ENCODE data around the gene TRAP1. TPM values are rescaled to one million over a fixed set of nuclear protein-coding genes. Genes with fewer than 3 reads are reported as not detected.
"Not testable (repeated sequence)": the region's sequence is repeated elsewhere in the genome, so short reads cannot be mapped to it uniquely, and the experiment has no call there.

TRAP1 gene
- total and polyA plus RNA-seq, 2 experiments from 2014 or later = 62.3 to 80.5 TPM

DNA sequence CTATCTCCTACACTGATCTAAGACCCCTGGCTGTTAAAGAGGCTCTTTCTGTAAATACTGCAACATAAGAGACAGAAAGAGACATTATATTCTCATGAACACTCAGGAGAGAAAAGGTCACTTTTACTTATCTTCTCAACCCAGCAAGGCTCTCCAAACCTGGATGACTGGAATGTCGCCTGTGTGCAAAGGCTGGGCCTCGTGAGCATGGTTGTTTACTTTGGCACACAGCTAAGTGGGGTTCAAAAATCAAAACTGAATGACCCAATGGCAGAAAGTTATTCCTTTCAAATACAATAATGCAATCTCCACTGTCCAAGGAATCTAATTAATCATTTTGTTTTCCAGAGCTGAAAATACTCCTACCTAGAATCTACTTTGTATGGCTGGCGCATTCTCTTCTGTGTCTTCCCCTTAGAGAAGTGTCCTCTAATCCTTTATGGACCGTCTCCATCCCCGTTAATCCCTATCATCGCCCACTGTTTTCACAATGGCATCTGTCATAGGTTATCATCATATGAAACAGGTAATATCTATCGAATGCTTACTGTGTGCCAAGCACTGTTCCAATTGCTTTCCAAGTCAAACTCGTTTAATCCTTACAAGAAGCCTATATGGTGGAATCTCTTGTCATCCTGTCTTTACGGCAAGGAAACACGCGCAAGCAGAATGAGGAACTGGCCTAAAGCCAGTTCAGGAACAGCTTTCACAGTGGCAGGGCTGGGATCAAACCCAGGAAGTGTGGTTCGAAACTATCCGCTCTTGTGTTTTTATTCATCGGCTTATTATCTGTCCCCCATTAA, 107.2 kb downstream of the TRAP1 start:
- Histone ChIP-seq H4K20me1 (ENCODE audit: insufficient read depth, poor library complexity, severe bottlenecking) (no peaks in the 10 kb centered on the region), H2AFZ (peak overlapping the region; percentile 80), H3K9me2 (replicated peaks; ENCODE audit: insufficient read depth) (no peaks in the 10 kb centered on the region), H3K27me3 (no peaks in the 10 kb centered on the region), H3K4me2 (peak overlapping the region; percentile 93), H3K36me3 (replicated peaks; ENCODE audit: insufficient read depth, low read depth) (no peaks in the 10 kb centered on the region), H3K79me2 (peaks cover 42% of the 10 kb centered on the region), H3K4me3 (peak overlapping the region; percentile 77), H3K27ac (peak overlapping the region; percentile 82), H3K9me3 (ENCODE audit: low read depth) (no peaks in the 10 kb centered on the region), H3K4me1 (ENCODE audit: insufficient read depth) (peaks cover 18% of the 10 kb centered on the region)
- 80% methylated on average over 14 of the region's 14 CpGs for WGBS (ENCODE audit: low lambda C conversion rate, missing lambda C conversion rate)
- peak; percentile 32 for DNase-seq (ENCODE audit: low spot score)
- TF ChIP-seq, protein P1, sequence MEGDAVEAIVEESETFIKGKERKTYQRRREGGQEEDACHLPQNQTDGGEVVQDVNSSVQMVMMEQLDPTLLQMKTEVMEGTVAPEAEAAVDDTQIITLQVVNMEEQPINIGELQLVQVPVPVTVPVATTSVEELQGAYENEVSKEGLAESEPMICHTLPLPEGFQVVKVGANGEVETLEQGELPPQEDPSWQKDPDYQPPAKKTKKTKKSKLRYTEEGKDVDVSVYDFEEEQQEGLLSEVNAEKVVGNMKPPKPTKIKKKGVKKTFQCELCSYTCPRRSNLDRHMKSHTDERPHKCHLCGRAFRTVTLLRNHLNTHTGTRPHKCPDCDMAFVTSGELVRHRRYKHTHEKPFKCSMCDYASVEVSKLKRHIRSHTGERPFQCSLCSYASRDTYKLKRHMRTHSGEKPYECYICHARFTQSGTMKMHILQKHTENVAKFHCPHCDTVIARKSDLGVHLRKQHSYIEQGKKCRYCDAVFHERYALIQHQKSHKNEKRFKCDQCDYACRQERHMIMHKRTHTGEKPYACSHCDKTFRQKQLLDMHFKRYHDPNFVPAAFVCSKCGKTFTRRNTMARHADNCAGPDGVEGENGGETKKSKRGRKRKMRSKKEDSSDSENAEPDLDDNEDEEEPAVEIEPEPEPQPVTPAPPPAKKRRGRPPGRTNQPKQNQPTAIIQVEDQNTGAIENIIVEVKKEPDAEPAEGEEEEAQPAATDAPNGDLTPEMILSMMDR (IDR thresholded peaks at IDR 0.05; ENCODE audit: poor library complexity) = no peak
- no peak for TF ChIP-seq EZH2phosphoT487 (IDR thresholded peaks at IDR 0.05; ENCODE audit: low read depth, severe bottlenecking, unreplicated experiment)
- no peak for TF ChIP-seq EZH2 (IDR thresholded peaks at IDR 0.05; ENCODE audit: borderline replicate concordance)

DNA sequence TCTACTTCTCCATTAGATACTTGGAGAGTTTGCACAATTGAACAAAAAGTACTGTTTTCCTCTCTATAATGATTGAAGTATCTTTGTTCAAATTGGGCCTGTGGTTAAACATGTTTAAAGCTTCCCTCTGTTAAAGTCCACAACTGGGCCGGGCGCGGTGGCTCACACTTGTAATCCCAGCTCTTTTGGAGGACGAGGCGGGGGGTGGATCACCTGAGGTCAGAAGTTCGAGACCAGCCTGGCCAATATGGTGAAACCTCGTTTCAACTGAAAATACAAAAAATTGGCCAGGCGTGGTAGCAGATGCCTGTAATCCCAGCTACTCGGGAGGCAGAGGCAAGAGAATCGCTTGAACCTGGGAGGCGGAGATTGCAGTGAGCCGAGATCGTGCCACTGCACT, 108.3 kb downstream of the TRAP1 start:
- H4K20me1 ChIP-seq (ENCODE audit: insufficient read depth, poor library complexity, severe bottlenecking); H3K4me3 ChIP-seq; H3K9me3 ChIP-seq (ENCODE audit: low read depth); H3K27me3 ChIP-seq; DNase-seq (ENCODE audit: low spot score); H3K4me2 ChIP-seq; H3K9me2 ChIP-seq (replicated peaks; ENCODE audit: insufficient read depth); H3K36me3 ChIP-seq (replicated peaks; ENCODE audit: insufficient read depth, low read depth); H2AFZ ChIP-seq: not testable (repeated sequence)
- Histone ChIP-seq H3K79me2 (peaks cover 30% of the 10 kb centered on the region), H3K4me1 (ENCODE audit: insufficient read depth) (peaks cover 18% of the 10 kb centered on the region), H3K27ac (peak overlapping the region; percentile 82)
- 97% methylated on average over 13 of the region's 13 CpGs for WGBS (ENCODE audit: low lambda C conversion rate, missing lambda C conversion rate)

DNA sequence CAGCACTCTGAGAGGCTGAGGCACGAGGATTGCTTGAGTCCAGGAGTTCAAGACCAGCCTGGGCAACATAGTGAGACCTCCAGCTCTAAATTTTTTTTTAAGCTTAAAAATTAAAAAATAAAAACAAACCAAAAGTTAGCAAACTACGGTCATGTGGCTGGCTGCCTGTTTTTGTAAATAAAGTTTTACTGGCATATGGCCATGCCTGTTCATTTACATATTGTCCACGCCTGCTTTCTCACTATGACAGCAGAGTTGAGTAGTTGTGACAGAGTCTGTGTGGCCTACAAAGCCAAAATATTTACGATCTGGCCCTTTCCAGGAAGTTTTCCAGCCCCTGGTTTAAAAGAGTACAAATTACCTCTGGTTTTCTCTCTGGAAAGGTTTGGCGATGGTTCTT, 109.3 kb downstream of the TRAP1 start:
- H3K36me3 ChIP-seq (replicated peaks; ENCODE audit: insufficient read depth, low read depth) = no peaks in the 10 kb centered on the region
- H3K9me2 ChIP-seq (replicated peaks; ENCODE audit: insufficient read depth) = no peaks in the 10 kb centered on the region
- no peak overlapping the region for H2AFZ ChIP-seq
- no peaks in the 10 kb centered on the region for H3K9me3 ChIP-seq (ENCODE audit: low read depth)
- no peak overlapping the region for H3K4me2 ChIP-seq
- H3K79me2 ChIP-seq = peaks cover 21% of the 10 kb centered on the region
- no peak for TF ChIP-seq EZH2 (IDR thresholded peaks at IDR 0.05; ENCODE audit: borderline replicate concordance)
- no peaks in the 10 kb centered on the region for H3K27me3 ChIP-seq
- H3K27ac ChIP-seq = no peak overlapping the region
- WGBS (ENCODE audit: low lambda C conversion rate, missing lambda C conversion rate) = 89% methylated on average over 5 of the region's 5 CpGs
- no peaks in the 10 kb centered on the region for H4K20me1 ChIP-seq (ENCODE audit: insufficient read depth, poor library complexity, severe bottlenecking)
- peaks cover 15% of the 10 kb centered on the region for H3K4me1 ChIP-seq (ENCODE audit: insufficient read depth)
- no peak for DNase-seq (ENCODE audit: low spot score)
- H3K4me3 ChIP-seq = no peak overlapping the region

Other genes with a start within 250 kb of the TRAP1 start
- not detected in 2 replicates for gene C16orf90, start 222.0 kb downstream of the TRAP1 start, total RNA-seq
- gene C16orf90, start 222.0 kb downstream of the TRAP1 start, polyA plus RNA-seq = not detected in 2 replicates
- 14.7 and 18.5 TPM in 2 replicates for gene CLUAP1, start 216.5 kb downstream of the TRAP1 start, total RNA-seq
- gene CLUAP1, start 216.5 kb downstream of the TRAP1 start, polyA plus RNA-seq = 23.2 and 25.8 TPM in 2 replicates
- 0.10 TPM in 1 of 2 replicates, not detected in the other for gene NLRC3, start 140.1 kb downstream of the TRAP1 start, total RNA-seq
- 0.15 and 0.17 TPM in 2 replicates for gene NLRC3, start 140.1 kb downstream of the TRAP1 start, polyA plus RNA-seq
- 3.5 and 4.6 TPM in 2 replicates for gene SLX4, start 105.9 kb downstream of the TRAP1 start, total RNA-seq
- 1.9 and 3.4 TPM in 2 replicates for gene SLX4, start 105.9 kb downstream of the TRAP1 start, polyA plus RNA-seq
- gene DNASE1, start 62.8 kb downstream of the TRAP1 start, total RNA-seq = 284 and 295 TPM in 2 replicates
- gene DNASE1, start 62.8 kb downstream of the TRAP1 start, polyA plus RNA-seq = 332 and 337 TPM in 2 replicates
- 18.9 and 30.8 TPM in 2 replicates for gene CREBBP, start 163.2 kb upstream of the TRAP1 start, total RNA-seq
- gene CREBBP, start 163.2 kb upstream of the TRAP1 start, polyA plus RNA-seq = 31.5 and 32.7 TPM in 2 replicates

Measured in hepatocyte (in vitro differentiated cells).